GM21825 (cell line): ENCODE results near the gene HACE1.

ENCODE experiments used
- ATAC-seq: cut with Tn5 transposase; IDR thresholded peaks from one replicate; pipeline ENCODE4 v1.9.1; 2021; ENCODE audit warnings: mild to moderate bottlenecking, moderate library complexity; ENCODE audit not compliant: unreplicated experiment

HACE1 gene

DNA sequence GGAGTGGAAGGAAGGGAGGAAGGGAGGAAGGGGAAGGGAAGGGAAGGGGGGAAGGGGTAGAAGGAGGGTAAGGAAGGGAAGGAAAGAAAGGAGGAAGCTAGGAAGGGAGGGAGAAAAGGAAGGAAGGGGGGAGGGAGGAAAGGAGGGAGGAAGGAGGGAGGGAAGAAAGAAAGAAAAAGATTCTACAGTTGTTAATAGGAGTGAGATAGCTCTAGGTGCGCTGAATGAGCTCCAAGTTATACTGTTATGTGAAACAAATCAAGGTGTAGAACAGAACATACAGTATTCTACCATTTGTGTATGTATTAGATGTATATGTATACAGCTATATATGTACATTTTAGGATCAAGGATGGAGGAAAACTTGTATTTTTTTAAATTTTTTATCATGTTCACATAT, 167.7 kb downstream of the HACE1 start:
- no peak for ATAC-seq

DNA sequence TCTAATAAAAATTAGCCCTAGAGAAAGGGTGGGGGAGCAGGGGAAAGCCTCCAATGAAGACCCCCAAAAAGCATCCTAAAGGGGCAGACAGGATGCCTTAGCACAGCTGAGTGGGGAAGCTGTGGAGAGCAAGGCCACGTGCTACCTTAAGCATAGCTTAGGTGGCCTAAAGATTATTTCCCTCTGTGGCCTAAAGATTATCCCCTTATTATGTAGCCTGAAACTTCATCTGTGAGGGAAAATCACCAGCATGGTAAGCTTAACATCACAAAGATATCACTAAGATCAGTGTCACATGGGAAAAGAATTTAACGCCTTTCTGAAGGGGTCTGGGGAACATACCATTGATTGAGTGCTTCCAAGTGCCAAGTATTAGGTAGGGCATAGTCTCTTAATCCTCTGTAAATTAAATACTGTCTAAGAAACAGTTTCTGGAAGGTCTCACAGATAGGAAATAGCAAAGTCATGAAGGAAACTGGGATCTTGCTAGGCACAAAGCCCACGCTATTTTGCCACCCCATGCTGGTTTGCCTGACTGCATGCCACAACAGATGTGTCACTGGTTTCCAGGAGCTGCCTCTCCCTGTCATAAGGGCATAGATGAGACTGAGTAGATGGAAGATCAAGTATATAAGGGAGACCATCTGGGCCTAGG, 170.0 kb downstream of the HACE1 start:
- ATAC-seq, result no peak

DNA sequence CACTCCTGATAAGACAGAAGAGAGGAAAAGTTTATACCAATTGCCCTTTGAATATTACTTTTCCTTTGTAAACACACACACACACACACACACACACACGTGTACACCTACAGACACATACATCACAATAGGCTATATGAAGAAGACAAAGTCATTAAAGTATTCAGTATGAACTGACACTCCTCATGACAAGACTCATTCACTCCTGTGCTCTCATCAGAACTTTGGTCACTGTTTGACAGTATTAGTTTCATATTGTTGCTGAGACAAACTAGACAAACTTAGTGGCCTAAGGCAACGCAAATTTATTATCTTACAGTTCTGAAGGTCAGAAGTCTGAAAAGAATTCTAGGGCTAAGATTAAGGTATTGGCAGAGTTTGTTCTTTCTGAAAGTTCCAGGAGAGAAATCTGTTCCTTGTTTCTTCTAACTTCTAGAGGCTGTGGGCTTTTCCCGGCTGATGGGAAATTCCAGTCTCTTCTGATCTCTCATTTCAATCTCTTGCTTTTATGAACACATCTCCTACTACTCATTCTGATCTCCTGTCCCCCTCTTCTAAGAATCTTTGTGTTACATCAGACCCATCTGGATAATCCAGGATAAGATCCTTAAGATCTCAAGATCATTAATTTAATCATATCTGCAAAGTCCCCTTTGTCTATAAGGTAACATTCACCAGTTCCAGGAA, 171.3 kb downstream of the HACE1 start:
- no peak for ATAC-seq

DNA sequence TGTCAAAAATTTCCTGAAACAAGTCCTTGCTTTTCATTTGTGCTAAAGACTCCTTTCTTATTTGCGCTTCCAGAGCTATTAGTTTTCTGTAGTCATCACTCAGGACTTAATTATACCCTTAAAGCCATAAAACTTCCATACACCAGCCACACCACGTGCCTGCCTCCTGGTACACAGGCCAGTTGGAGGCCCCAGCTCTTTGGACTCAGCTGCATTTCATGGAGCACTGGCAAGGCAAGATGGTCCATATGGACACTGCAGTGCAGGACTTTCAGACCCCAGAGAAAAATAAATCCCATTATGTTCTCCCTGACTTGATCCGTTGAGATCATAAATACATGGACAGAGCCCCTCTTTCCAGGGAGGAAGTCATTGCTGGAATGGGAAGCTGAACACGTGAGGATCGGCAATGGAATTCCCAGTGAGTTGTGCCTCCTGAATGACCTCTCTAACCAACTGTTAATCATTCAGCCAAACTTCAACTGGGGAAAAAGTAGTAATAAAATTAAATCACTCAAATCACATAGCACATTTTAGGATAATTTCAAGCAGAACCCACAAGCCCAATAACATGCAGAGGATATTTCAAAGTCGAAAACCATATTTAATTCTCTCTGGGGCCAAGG, 173.1 kb downstream of the HACE1 start:
- no peak for ATAC-seq

DNA sequence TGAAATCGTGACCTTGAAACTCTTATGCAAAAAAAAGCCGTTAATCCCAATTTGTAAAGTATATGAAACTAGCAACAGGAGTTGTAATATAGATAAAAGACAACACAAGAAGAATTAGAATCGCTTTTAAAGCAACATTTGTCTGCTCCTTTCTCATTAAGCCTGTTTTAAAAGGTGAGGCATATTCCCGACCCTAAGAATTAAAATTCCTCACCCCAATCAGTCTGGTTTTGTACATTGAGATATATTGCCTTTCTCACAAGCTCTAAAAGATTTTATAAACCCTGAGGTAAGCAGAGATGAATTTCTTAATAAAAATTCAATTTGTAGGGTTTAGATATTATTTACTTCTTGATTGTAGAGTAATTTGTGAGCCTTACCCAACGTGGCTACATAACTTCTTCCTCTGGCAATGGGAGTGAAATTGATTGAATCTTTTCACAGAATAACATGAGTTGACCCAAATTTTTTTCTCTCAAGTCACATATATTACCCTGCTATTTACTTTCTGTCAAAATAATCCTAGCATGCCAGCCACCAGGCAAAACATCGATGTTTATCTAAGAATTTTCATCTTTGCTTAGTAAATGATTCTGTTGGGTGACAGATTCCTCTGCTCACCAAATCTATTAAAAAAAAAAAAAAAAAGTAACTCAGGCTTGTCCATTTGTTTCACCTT, 173.7 kb downstream of the HACE1 start:
- no peak for ATAC-seq

DNA sequence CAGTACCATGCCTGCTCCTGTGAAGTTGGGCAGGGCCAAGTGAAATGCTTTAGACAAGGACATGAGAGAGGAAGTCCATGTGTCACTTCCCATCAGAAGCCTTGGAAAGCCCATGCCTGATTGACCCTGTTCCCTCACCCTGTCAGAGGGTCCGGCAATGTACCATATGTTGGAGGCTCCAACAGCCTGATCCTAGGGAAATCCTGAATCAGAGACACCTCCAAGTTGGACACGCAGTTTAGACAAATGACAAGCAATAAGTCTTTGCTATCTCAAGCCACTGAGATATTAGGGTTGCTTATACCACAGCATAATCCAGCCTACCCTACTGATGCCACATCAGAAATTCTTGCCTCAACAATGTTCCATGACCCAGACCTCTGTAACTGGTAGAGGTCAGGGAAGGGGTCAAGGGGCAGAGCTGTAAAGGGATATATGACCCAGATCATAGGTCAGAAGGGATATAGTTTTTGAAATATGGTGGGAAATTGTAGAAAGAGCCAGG, 174.8 kb downstream of the HACE1 start:
- no peak for ATAC-seq

DNA sequence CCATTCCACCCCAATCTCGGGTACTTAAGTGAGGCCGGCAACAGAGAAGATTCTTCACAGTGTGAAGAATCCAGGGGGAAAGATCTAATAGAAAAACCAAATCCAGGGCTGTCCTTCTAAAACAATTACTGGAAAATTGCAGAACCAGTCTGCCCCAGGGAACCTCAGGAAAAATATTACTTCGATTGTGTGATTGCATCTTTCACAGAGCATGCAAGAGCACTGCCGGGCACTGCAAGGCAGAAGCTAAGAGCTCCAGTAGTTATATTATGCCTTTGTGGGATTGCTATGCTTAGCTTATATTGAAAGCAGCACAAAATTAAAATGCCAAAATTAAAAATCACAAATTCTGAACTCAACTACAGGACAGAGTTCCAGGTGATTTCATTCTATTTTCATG, 175.9 kb downstream of the HACE1 start:
- no peak for ATAC-seq

DNA sequence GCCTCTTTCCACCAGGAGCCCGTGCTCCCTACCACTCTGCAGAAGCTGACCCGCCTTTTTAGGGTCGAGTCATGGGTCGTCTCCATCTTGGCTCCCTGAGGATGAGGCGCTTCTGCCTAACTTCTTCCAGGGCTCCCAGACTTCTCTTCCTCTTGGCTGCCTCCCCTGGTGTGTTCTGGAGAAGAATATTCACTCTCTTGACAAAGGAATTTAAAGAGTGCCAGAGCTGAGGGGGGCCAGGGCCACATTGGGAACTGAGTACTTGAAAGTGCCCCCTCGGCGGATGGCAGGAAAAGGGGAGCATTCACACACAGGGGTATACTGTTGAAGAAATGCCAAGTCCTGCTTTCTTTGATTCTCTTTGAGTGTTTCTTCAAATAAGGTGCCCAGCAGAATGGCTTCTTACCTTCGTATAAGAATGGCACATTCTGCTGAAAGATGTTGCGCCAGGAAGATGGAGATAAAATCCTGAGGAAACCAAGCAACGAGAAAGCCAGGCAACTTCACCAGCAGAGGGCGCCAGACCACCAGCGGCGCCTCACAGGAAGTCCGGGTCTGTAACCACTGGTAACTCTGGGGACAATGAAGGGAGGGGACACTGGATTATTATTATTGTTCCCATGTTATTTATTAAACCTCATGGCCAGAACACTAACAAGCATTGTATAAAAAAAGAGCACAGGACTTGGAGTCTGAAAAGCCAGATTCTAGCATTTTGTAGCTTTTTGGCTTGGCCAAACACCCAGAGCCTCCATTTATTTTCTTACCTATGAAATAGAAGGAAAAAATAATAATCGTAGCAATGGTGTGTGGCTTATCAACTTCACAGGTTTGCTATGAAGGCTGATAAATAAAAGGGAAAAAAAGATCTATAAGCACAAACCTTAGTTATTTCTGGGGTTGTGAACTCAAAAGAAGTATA, 176.7 kb downstream of the HACE1 start:
- peak; percentile 86 for ATAC-seq

DNA sequence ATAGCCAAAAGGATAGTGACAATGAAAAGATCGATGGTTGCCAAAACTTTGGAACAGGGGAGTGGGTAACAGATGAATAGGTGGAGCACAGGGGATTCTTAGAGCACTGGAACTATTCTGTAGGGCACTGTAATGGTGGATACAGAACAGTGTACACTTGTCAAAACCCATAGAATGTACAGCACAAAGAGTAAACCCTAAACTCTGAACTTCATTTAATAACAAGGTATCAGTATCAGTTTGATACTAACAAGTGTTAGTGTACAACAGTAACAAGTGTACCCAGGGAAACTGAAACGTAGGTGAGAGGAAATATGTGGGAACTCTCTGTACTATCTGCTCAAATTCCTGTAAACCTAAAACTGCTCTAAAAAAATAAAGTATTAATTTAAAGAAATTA, 179.2 kb downstream of the HACE1 start:
- ATAC-seq, result no peak

DNA sequence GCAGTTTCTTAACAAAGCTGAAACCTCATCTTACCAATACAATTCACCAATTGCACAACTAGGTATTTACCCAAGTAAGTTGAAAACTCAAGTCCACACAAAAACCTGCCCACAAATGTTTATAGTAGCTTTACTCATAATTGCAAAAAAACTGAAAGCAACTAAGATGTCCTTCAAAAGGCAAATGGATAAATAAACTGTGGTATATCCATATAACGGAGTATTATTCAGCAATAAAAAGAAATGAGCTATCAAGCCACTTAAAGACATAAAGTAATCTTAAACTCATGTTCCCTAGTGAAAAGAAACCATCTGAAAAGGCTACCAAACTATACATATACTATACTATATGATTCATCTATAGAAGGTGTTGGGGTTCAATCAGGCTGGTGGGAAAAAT, 179.7 kb downstream of the HACE1 start:
- no peak for ATAC-seq
